ENCODE results near the gene DNAJC2. TPM values are rescaled to one million over a fixed set of nuclear protein-coding genes. Genes with fewer than 3 reads are reported as not detected.

Gene DNAJC2
- total RNA-seq, 4 donors from 2014 or later = 16.4 to 48.6 (median 27.7) TPM

- H3K36me3 ChIP-seq = peaks cover 0 to 98% (median 40%) of the 10 kb centered on the region in 4 donors
- in situ Hi-C loops (cut with MboI; ENCODE audit: low pct_ligation_motif_present in 1 of 4, low pct_unique_long_range_greater_than_20kb in 1 of 4, low sequenced_read_pairs in 3 of 4) = no loop called here
- no peak for TF ChIP-seq POLR2AphosphoS5 (IDR thresholded peaks at IDR 0.05)
- TF ChIP-seq EP300 (IDR thresholded peaks at IDR 0.05; ENCODE audit: low read depth) = no peak
- TF ChIP-seq, protein P1, sequence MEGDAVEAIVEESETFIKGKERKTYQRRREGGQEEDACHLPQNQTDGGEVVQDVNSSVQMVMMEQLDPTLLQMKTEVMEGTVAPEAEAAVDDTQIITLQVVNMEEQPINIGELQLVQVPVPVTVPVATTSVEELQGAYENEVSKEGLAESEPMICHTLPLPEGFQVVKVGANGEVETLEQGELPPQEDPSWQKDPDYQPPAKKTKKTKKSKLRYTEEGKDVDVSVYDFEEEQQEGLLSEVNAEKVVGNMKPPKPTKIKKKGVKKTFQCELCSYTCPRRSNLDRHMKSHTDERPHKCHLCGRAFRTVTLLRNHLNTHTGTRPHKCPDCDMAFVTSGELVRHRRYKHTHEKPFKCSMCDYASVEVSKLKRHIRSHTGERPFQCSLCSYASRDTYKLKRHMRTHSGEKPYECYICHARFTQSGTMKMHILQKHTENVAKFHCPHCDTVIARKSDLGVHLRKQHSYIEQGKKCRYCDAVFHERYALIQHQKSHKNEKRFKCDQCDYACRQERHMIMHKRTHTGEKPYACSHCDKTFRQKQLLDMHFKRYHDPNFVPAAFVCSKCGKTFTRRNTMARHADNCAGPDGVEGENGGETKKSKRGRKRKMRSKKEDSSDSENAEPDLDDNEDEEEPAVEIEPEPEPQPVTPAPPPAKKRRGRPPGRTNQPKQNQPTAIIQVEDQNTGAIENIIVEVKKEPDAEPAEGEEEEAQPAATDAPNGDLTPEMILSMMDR (IDR thresholded peaks at IDR 0.05) = no peak
- TF ChIP-seq POLR2A (IDR thresholded peaks at IDR 0.05) = no peak
- H3K4me1 ChIP-seq = no peaks in the 10 kb centered on the region
- intact Hi-C loops (cut with DNase I; ENCODE audit: low total_unique reads) = no loop called here
- no peak overlapping the region for H3K27ac ChIP-seq
- DNase-seq = no peak
- no peaks in the 10 kb centered on the region for H3K27me3 ChIP-seq
- H3K9me3 ChIP-seq = no peaks in the 10 kb centered on the region
- WGBS, 2 donors (ENCODE audit: low coverage in 1 of 2) = 86 to 89% methylated on average over 2 of the region's 2 CpGs
- H3K4me3 ChIP-seq = no peak overlapping the region
Observed at GRCh38 chr7:103316380-103316941, 28.1 kb downstream of the DNAJC2 start.

- Histone ChIP-seq H3K27ac (no peak overlapping the region), H3K9me3 (no peaks in the 10 kb centered on the region), H3K4me3 (no peak overlapping the region), H3K4me1 (no peaks in the 10 kb centered on the region), H3K27me3 (no peaks in the 10 kb centered on the region), H3K36me3 (peaks cover 0 to 99% (median 42%) of the 10 kb centered on the region in 4 donors)
- DNase-seq = no peak
- intact Hi-C loops (cut with DNase I; ENCODE audit: low total_unique reads) (no loop called here), in situ Hi-C loops (cut with MboI; ENCODE audit: low pct_ligation_motif_present in 1 of 4, low pct_unique_long_range_greater_than_20kb in 1 of 4, low sequenced_read_pairs in 3 of 4) (no loop called here)
- TF ChIP-seq EP300 (IDR thresholded peaks at IDR 0.05; ENCODE audit: low read depth) (no peak), POLR2A (IDR thresholded peaks at IDR 0.05) (no peak), POLR2AphosphoS5 (IDR thresholded peaks at IDR 0.05) (no peak)
- TF ChIP-seq, protein P1 (IDR thresholded peaks at IDR 0.05) = no peak
- WGBS, 2 donors (ENCODE audit: low coverage in 1 of 2) = 68 to 81% methylated on average over 2 of the region's 2 CpGs
Observed at GRCh38 chr7:103314852-103315251, 29.7 kb downstream of the DNAJC2 start.

- WGBS, 2 donors (ENCODE audit: low coverage in 1 of 2) = 59 to 72% methylated on average over 3 of the region's 3 CpGs
- H3K27ac ChIP-seq = no peak overlapping the region
- intact Hi-C loops (cut with DNase I; ENCODE audit: low total_unique reads) (no loop called here), in situ Hi-C loops (cut with MboI; ENCODE audit: low pct_ligation_motif_present in 1 of 4, low pct_unique_long_range_greater_than_20kb in 1 of 4, low sequenced_read_pairs in 3 of 4) (no loop called here)
- no peak for DNase-seq
- H3K27me3 ChIP-seq = no peaks in the 10 kb centered on the region
- no peak overlapping the region for H3K4me3 ChIP-seq
- TF ChIP-seq EP300 (IDR thresholded peaks at IDR 0.05; ENCODE audit: low read depth) (no peak), POLR2A (IDR thresholded peaks at IDR 0.05) (no peak), POLR2AphosphoS5 (IDR thresholded peaks at IDR 0.05) (no peak)
- TF ChIP-seq, protein P1 (IDR thresholded peaks at IDR 0.05) = no peak
- H3K9me3 ChIP-seq = no peaks in the 10 kb centered on the region
- H3K36me3 ChIP-seq = peaks cover 0 to 90% (median 43%) of the 10 kb centered on the region in 4 donors
- no peaks in the 10 kb centered on the region for H3K4me1 ChIP-seq
Observed at GRCh38 chr7:103307503-103308231, 36.9 kb downstream of the DNAJC2 start.

DNA sequence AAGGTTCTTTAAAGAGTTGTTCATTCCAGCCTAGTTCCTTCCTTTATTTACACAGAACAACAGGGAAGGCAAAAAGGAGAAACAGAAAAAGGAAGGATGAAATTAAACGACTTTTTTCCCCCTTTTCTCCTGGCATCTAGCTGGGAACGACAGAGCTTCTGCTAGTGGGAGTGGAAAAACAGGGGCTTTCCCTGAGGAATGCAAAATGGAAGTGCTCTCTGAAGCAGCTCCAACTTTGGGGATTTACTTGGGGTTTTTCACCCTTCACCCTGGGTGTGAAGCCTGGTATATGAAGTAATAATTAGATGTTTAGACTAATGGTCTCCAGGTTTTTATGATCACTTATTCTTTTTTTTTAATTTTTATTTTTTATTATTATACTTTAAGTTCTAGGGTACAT is 43.1 kb downstream of the DNAJC2 start:
- no peak for TF ChIP-seq POLR2AphosphoS5 (IDR thresholded peaks at IDR 0.05)
- TF ChIP-seq POLR2A (IDR thresholded peaks at IDR 0.05) = no peak
- TF ChIP-seq, protein P1 (IDR thresholded peaks at IDR 0.05) = no peak
- no peak for TF ChIP-seq EP300 (IDR thresholded peaks at IDR 0.05; ENCODE audit: low read depth)
- no peaks in the 10 kb centered on the region for H3K9me3 ChIP-seq
- no peak overlapping the region for H3K4me3 ChIP-seq
- DNase-seq = no peak
- H3K27me3 ChIP-seq = no peaks in the 10 kb centered on the region
- H3K27ac ChIP-seq = no peak overlapping the region
- intact Hi-C loops (cut with DNase I; ENCODE audit: low total_unique reads) = no loop called here
- in situ Hi-C loops (cut with MboI; ENCODE audit: low pct_ligation_motif_present in 1 of 4, low pct_unique_long_range_greater_than_20kb in 1 of 4, low sequenced_read_pairs in 3 of 4) = no loop called here
- WGBS, 2 donors (ENCODE audit: low coverage in 1 of 2) = 60 to 87% methylated on average over 2 of the region's 2 CpGs
- peaks cover 7 to 24% (median 15%) of the 10 kb centered on the region in 4 donors for H3K4me1 ChIP-seq
- peaks cover 0 to 65% (median 21%) of the 10 kb centered on the region in 4 donors for H3K36me3 ChIP-seq
